PC-3 (cell line): ENCODE results near the gene ANAPC16. TPM values are rescaled to one million over a fixed set of nuclear protein-coding genes. Genes with fewer than 3 reads are reported as not detected.

Source experiments
- ATAC-seq: fragments of 200-7000 bp; cut with Tn5 transposase; 2 replicates; pipeline ENCODE4 v1.9.1; 2020; ENCODE audit warnings: mild to moderate bottlenecking, moderate library complexity
- BruUV-seq: library from RNA; stranded (reverse); fragments of 400-500 nt; replicated peaks from 2 replicates; lab custom pipeline; 2021; lab: Mats Ljungman, UMichigan
- CTCF ChIA-PET: fragments of 300-600 bp; sonication (Branson Sonifier 250); formaldehyde crosslinking; loops from one replicate; lab custom pipeline; 2022; ENCODE audit warnings: antibody characterized with exemption; lab: Charles Lee
- POLR2A ChIA-PET: fragments of 300-600 bp; sonication (Branson Sonifier 250); formaldehyde crosslinking; loops from one replicate; lab custom pipeline; 2022; ENCODE audit warnings: antibody characterized with exemption; ENCODE audit not compliant: unreplicated experiment; lab: Charles Lee
- DNase-seq: peaks from one replicate; pipeline ENCODE4 v3.0.0-alpha.2; 2015
- H2AFZ ChIP-seq: fragments of 300-600 bp; sonication (generic); 2 replicates; pipeline ENCODE4 v1.6.0; 2016; ENCODE audit warnings: antibody characterized with exemption, low read length
- H3F3A ChIP-seq: fragments of 300-600 bp; sonication (generic); one replicate; pipeline ENCODE4 v1.6.0; 2017; ENCODE audit warnings: antibody characterized with exemption, low read length, control low read depth, mild to moderate bottlenecking; ENCODE audit not compliant: unreplicated experiment
- H3K27ac ChIP-seq: fragments of 300-600 bp; sonication (generic); 2 replicates; pipeline ENCODE4 v1.5.1; 2016; ENCODE audit warnings: mild to moderate bottlenecking, low read length
- H3K27me3 ChIP-seq: fragments of 300-600 bp; sonication (generic); 2 replicates; pipeline ENCODE4 v1.6.1; 2016; ENCODE audit warnings: low read length, mixed read lengths
- H3K36me3 ChIP-seq: fragments of 300-600 bp; sonication (generic); 2 replicates; pipeline ENCODE4 v1.6.1; 2016; ENCODE audit warnings: low read depth, mixed run types, low read length, mixed read lengths
- H3K4me1 ChIP-seq: fragments of 300-600 bp; sonication (generic); 2 replicates; pipeline ENCODE4 v1.5.1; 2016; ENCODE audit warnings: low read length; ENCODE audit not compliant: insufficient read depth
- H3K4me2 ChIP-seq: fragments of 300-600 bp; sonication (generic); 2 replicates; pipeline ENCODE4 v1.6.0; 2016; ENCODE audit warnings: low read length
- H3K4me3 ChIP-seq: fragments of 300-600 bp; sonication (generic); 2 replicates; pipeline ENCODE4 v1.5.1; 2016; ENCODE audit warnings: mild to moderate bottlenecking, low read length, mixed read lengths
- H3K79me2 ChIP-seq: fragments of 300-600 bp; sonication (generic); 2 replicates; pipeline ENCODE4 v1.6.1; 2017; ENCODE audit warnings: low read length, mixed read lengths
- H3K9ac ChIP-seq: fragments of 300-600 bp; sonication (generic); 2 replicates; pipeline ENCODE4 v1.6.0; 2016; ENCODE audit warnings: mild to moderate bottlenecking, low read length
- H3K9me2 ChIP-seq: fragments of 300-600 bp; sonication (generic); replicated peaks from 2 replicates; pipeline ENCODE4 v1.6.1; 2016; ENCODE audit warnings: mixed run types, low read length, mixed read lengths
- H3K9me3 ChIP-seq: fragments of 300-600 bp; sonication (generic); 2 replicates; pipeline ENCODE4 v1.6.1; 2016; ENCODE audit warnings: low read length, mixed read lengths
- H4K20me1 ChIP-seq: fragments of 300-600 bp; sonication (generic); 2 replicates; pipeline ENCODE4 v1.6.1; 2016; ENCODE audit warnings: low read length, mixed read lengths
- CTCF ChIP-seq: fragments of 300-600 bp; sonication (generic); conservative IDR thresholded peaks from 2 replicates; pipeline ENCODE4 v1.5.1; 2017; ENCODE audit warnings: antibody characterized with exemption, low read depth, mild to moderate bottlenecking, low read length
- EZH2 ChIP-seq: fragments of 300-600 bp; sonication (generic); IDR thresholded peaks from one replicate; pipeline ENCODE4 v1.6.1; 2017; ENCODE audit warnings: antibody characterized with exemption, mild to moderate bottlenecking, low read length; ENCODE audit not compliant: unreplicated experiment
- EZH2phosphoT487 ChIP-seq: fragments of 300-600 bp; sonication (generic); IDR thresholded peaks from 2 replicates; pipeline ENCODE4 v1.6.1; 2018; ENCODE audit warnings: mild to moderate bottlenecking, antibody characterized with exemption, low read length, borderline replicate concordance
- intact Hi-C: fragments of 100-400 bp; cut with micrococcal nuclease; formaldehyde crosslinking; loops from 2 replicates; pipeline ENCODE4 v1.9.0; 2023
- total RNA-seq: library from RNA; depleted of rRNA; stranded (reverse); fragments of >200 nt; gene quantifications from 2 replicates; pipeline ENCODE4 v1.2.3, GENCODE V29; 2014

Gene ANAPC16
- total RNA-seq, 1 experiment from 2014 or later, result 23.9 TPM

GRCh38 chr10:72173262-72173618 is 42.6 kb upstream of the ANAPC16 start:
- Histone ChIP-seq H3K4me1 (peaks cover 22% of the 10 kb centered on the region), H3K9ac (no peak overlapping the region), H4K20me1 (no peaks in the 10 kb centered on the region), H3K9me2 (no peaks in the 10 kb centered on the region), H3F3A (no peaks in the 10 kb centered on the region), H2AFZ (no peak overlapping the region), H3K4me2 (no peak overlapping the region), H3K9me3 (no peaks in the 10 kb centered on the region), H3K79me2 (no peaks in the 10 kb centered on the region), H3K27me3 (no peaks in the 10 kb centered on the region), H3K27ac (no peak overlapping the region), H3K4me3 (no peak overlapping the region), H3K36me3 (no peaks in the 10 kb centered on the region)
- ChIA-PET CTCF (no interaction called here), POLR2A (no interaction called here)
- TF ChIP-seq CTCF (no peak), EZH2 (no peak), EZH2phosphoT487 (no peak)
- intact Hi-C loops, result no loop called here
- no TSS peak for BruUV-seq
- no peak for ATAC-seq
- DNase-seq, result no peak

DNA sequence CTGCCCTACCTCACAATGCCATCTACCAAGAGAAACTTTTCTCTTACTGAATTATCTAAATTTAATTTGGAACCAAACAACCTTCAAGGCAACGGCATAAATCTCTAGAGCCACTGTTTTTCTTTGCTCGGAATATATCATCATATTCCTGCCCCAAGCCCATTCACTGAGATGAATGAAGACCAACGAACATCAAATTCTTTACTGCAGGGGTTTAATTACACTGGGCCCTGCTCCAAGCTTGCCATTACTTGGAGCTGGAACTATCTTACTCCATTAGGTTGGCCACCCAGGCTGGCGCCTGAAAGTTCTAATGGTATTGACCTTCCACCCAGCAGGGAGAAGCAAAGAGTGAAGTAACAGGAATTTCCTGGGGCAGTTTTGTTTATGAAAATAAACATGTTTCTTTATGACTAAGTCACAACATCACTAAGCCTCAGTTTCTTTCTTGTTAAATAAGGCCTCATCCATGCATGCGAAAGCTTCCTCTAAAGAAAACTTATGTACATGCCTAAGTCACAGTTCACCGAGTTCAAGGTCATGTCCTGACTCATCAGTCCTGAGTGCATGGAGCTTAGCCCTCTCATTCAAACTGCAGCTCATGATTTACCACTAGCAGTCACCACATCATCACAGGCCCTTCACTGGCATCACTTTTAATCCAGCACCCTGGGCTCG is 42.1 kb upstream of the ANAPC16 start:
- no peaks in the 10 kb centered on the region for H3K27me3 ChIP-seq
- H3K4me1 ChIP-seq, result peaks cover 22% of the 10 kb centered on the region
- ChIA-PET CTCF (no interaction called here), POLR2A (no interaction called here)
- no peaks in the 10 kb centered on the region for H3K36me3 ChIP-seq
- no peaks in the 10 kb centered on the region for H3K9me2 ChIP-seq
- no peaks in the 10 kb centered on the region for H3F3A ChIP-seq
- intact Hi-C loops, result no loop called here
- no TSS peak for BruUV-seq
- TF ChIP-seq EZH2phosphoT487 (no peak), CTCF (no peak), EZH2 (no peak)
- H3K9me3 ChIP-seq, result no peaks in the 10 kb centered on the region
- H3K27ac ChIP-seq, result no peak overlapping the region
- H3K4me3 ChIP-seq, result no peak overlapping the region
- no peak for DNase-seq
- ATAC-seq, result no peak
- H2AFZ ChIP-seq, result no peak overlapping the region
- H4K20me1 ChIP-seq, result no peaks in the 10 kb centered on the region
- H3K4me2 ChIP-seq, result no peak overlapping the region
- no peak overlapping the region for H3K9ac ChIP-seq
- no peaks in the 10 kb centered on the region for H3K79me2 ChIP-seq

DNA sequence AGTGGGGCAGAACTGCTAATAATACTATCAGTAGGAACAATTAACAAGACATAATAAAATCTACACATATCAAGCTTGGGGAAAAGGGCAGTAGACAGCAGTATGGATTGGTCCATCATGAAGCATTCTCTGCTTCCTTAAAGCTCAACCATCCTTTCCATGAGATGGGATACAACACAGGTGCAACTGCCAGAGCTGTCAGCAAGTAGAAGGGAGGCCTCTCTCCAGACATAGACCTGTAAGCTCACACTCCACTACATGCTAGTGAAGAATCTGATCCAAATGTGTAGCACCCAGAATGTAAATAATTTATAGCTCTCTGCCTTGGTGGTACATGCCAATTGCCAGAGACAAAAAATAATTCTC is 41.5 kb upstream of the ANAPC16 start:
- Histone ChIP-seq H3K4me3 (no peak overlapping the region), H3K9me3 (no peaks in the 10 kb centered on the region), H3K27ac (no peak overlapping the region), H3K4me1 (peaks cover 22% of the 10 kb centered on the region), H3K9me2 (no peaks in the 10 kb centered on the region), H3K27me3 (no peaks in the 10 kb centered on the region), H2AFZ (no peak overlapping the region), H3K79me2 (no peaks in the 10 kb centered on the region), H3K4me2 (no peak overlapping the region), H3F3A (no peaks in the 10 kb centered on the region), H4K20me1 (no peaks in the 10 kb centered on the region), H3K9ac (no peak overlapping the region), H3K36me3 (no peaks in the 10 kb centered on the region)
- POLR2A ChIA-PET, result no interaction called here
- BruUV-seq, result no TSS peak
- ATAC-seq, result no peak
- no peak for TF ChIP-seq EZH2phosphoT487
- TF ChIP-seq CTCF, result no peak
- CTCF ChIA-PET, result no interaction called here
- DNase-seq, result no peak
- intact Hi-C loops, result no loop called here
